Kidney epithelial cell (primary cell): ENCODE data around the gene SLC35G3. TPM values are rescaled to one million over a fixed set of nuclear protein-coding genes. Genes with fewer than 3 reads are reported as not detected.
"Not testable (repeated sequence)": the region's sequence is repeated elsewhere in the genome, so short reads cannot be mapped to it uniquely, and the experiment has no call there.

Experiments
- DNase-seq: peaks from one replicate; pipeline ENCODE4 v3.0.0-alpha.2; 2010; ENCODE audit warnings: low read depth
- H3K27me3 ChIP-seq: 2 replicates; pipeline ENCODE4 v1.6.0; 2011; ENCODE audit warnings: low read length; ENCODE audit not compliant: control insufficient read depth, insufficient read depth
- H3K36me3 ChIP-seq: 2 replicates; pipeline ENCODE4 v1.5.1; 2011; ENCODE audit warnings: low read length; ENCODE audit not compliant: control insufficient read depth, insufficient read depth
- H3K4me3 ChIP-seq: 2 replicates; pipeline ENCODE4 v1.5.1; 2011; ENCODE audit warnings: low read depth, mild to moderate bottlenecking, control low read depth, low read length
- CTCF ChIP-seq: IDR thresholded peaks from 2 replicates; pipeline ENCODE4 v1.5.1; 2011; ENCODE audit warnings: mild to moderate bottlenecking, moderate library complexity, low read length, control low read depth, inconsistent platforms; ENCODE audit not compliant: insufficient read depth, poor library complexity, severe bottlenecking
- total RNA-seq: library from RNA; depleted of rRNA; stranded (reverse); fragments of >200 nt; gene quantifications from 2 replicates; pipeline ENCODE4 v1.2.3, GENCODE V29; 2015

The SLC35G3 gene
- total RNA-seq, 1 donor from 2014 or later = not detected

- no peak for TF ChIP-seq CTCF
- no peaks in the 10 kb centered on the region for H3K36me3 ChIP-seq
- no peak overlapping the region for H3K4me3 ChIP-seq
- DNase-seq = no peak
- peaks cover 3% of the 10 kb centered on the region for H3K27me3 ChIP-seq
These were observed 34.3 kb downstream of the SLC35G3 start for GRCh38 chr17:35159940-35160339.

GRCh38 chr17:35155246-35155645 is 38.9 kb downstream of the SLC35G3 start:
- TF ChIP-seq CTCF = no peak
- H3K4me3 ChIP-seq = no peak overlapping the region
- H3K27me3 ChIP-seq = no peaks in the 10 kb centered on the region
- no peak for DNase-seq
- no peaks in the 10 kb centered on the region for H3K36me3 ChIP-seq

GRCh38 chr17:35154196-35155165 is 39.7 kb downstream of the SLC35G3 start:
- no peak for TF ChIP-seq CTCF
- H3K36me3 ChIP-seq = no peaks in the 10 kb centered on the region
- no peak for DNase-seq
- H3K27me3 ChIP-seq = no peaks in the 10 kb centered on the region
- no peak overlapping the region for H3K4me3 ChIP-seq

- no peak overlapping the region for H3K4me3 ChIP-seq
- DNase-seq = no peak
- H3K36me3 ChIP-seq = no peaks in the 10 kb centered on the region
- H3K27me3 ChIP-seq = peaks cover 4% of the 10 kb centered on the region
- TF ChIP-seq CTCF = no peak
These were observed 41.6 kb downstream of the SLC35G3 start for GRCh38 chr17:35152421-35153140.

GRCh38 chr17:35151080-35151479 is 43.1 kb downstream of the SLC35G3 start:
- H3K36me3 ChIP-seq, H3K27me3 ChIP-seq, H3K4me3 ChIP-seq, DNase-seq: not testable (repeated sequence)

GRCh38 chr17:35149941-35150340 is 44.3 kb downstream of the SLC35G3 start:
- no peaks in the 10 kb centered on the region for H3K36me3 ChIP-seq
- no peak for DNase-seq
- H3K4me3 ChIP-seq = no peak overlapping the region
- H3K27me3 ChIP-seq = peaks cover 4% of the 10 kb centered on the region
- no peak for TF ChIP-seq CTCF
